ENCODE data around the gene ELAVL4.

Gene ELAVL4

DNA sequence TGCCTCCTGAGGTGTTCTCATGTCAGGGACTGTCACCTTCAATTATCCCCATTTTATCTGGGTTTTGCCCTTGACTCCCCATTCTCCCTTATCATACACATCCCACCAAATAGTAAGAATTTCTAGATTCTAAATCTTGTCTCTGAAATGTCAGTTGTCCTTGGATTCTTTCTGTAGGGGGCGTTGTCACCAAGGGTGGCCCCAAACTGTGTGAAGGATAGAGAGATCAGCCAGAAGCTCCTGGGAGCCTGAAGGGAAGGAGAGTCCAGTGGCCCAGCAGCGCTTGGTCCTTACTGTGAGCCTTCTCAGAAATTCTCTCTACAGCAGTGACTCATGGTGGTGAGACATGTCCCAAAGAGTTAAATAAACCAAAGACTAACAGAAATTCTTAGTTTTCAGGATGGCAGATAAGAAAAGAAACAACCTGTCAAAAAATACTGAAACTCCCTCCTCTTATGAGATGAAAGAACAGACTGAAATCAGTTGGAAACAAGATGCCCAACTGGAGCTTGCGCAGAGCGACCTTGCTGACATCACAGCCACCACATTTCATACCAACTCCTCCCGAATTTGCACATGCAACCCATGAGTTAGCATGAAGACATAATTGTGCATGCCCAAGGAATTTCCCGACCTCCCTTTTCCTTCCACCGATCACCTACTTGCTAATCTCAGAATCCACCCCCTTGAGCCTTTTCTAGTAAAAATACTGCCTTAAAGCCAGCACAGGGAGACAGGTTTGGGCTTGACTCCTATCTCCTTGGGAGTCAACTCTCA lies 109.8 kb downstream of the ELAVL4 start:
- in situ Hi-C loops (cut with MboI; ENCODE audit: low sequenced_read_pairs, unreplicated experiment) = no loop called here
- no peak for TF ChIP-seq CTCF (IDR thresholded peaks at IDR 0.05; ENCODE audit: borderline replicate concordance, control extremely low read depth, extremely low read depth, insufficient read depth, missing control alignments)
- DNase-seq (ENCODE audit: low spot score) = no peak

GRCh38 chr1:50228871-50229384 lies 120.2 kb downstream of the ELAVL4 start:
- no peak for TF ChIP-seq CTCF (IDR thresholded peaks at IDR 0.05; ENCODE audit: borderline replicate concordance, control extremely low read depth, extremely low read depth, insufficient read depth, missing control alignments)
- in situ Hi-C loops (cut with MboI; ENCODE audit: low sequenced_read_pairs, unreplicated experiment) = no loop called here
- no peak for DNase-seq (ENCODE audit: low spot score)

DNA sequence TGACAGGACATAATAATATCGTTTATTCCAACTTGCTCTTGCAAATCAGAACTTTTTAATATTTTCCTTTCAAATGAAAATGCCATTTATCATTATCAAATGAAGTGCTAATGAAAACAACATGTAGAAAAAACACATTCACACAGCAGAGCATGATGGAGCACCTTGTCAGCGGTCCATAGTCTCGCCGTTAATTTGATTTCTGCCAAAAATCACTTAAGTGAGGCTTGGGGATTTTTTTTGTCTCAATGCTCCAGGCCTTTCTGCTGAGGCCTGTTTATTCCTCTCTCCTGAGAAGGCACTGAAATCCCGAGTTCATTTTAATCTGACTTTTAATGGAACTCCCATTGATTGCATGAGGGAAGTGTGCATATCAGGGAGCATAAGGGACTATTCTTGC lies 122.5 kb downstream of the ELAVL4 start:
- in situ Hi-C loops (cut with MboI; ENCODE audit: low sequenced_read_pairs, unreplicated experiment) = no loop called here
- DNase-seq (ENCODE audit: low spot score) = no peak
- TF ChIP-seq CTCF (IDR thresholded peaks at IDR 0.05; ENCODE audit: borderline replicate concordance, control extremely low read depth, extremely low read depth, insufficient read depth, missing control alignments) = no peak

DNA sequence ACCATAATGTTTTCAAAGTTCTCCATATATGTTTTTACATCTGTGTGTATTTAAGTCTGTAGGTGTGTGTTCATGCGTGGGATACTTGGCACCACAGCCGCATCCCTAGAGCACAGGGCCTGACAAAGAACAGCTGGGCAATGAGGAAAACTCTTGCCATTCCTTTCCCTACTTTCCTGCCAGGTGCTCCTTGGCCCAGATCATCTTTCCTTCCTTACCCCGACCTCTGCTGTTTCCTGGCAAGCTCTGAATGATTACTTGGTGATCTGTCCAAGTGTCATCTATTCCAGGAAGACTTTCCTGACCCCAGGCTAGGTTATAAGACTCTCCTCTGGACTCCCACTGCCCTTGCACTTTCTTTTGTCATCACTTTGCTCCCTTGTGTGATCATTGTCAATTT lies 123.6 kb downstream of the ELAVL4 start:
- no peak for TF ChIP-seq CTCF (IDR thresholded peaks at IDR 0.05; ENCODE audit: borderline replicate concordance, control extremely low read depth, extremely low read depth, insufficient read depth, missing control alignments)
- in situ Hi-C loops (cut with MboI; ENCODE audit: low sequenced_read_pairs, unreplicated experiment) = no loop called here
- no peak for DNase-seq (ENCODE audit: low spot score)

DNA sequence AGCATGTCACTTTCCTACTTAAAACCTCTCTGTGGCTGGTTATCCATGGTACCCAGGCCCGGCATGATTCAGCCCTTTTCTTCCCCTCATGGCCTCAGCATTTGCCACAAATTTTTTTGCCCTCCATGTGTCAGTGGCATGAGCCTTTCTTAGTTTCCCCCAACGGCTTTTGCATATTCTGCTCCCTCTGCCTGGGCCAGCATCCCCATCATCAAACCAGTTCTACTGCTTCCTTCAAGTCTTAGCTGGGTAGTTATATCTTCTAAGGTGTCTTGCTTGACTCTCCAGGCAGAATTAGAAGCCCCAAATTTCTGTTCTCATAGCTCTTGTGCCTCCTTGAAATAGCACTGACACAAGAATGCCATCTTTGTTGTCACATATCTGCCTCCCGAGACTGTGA lies 127.9 kb downstream of the ELAVL4 start:
- no peak for DNase-seq (ENCODE audit: low spot score)
- in situ Hi-C loops (cut with MboI; ENCODE audit: low sequenced_read_pairs, unreplicated experiment) = no loop called here
- TF ChIP-seq CTCF (IDR thresholded peaks at IDR 0.05; ENCODE audit: borderline replicate concordance, control extremely low read depth, extremely low read depth, insufficient read depth, missing control alignments) = no peak

GRCh38 chr1:50237056-50237455 lies 128.3 kb downstream of the ELAVL4 start:
- no peak for DNase-seq (ENCODE audit: low spot score)
- in situ Hi-C loops (cut with MboI; ENCODE audit: low sequenced_read_pairs, unreplicated experiment) = no loop called here
- TF ChIP-seq CTCF (IDR thresholded peaks at IDR 0.05; ENCODE audit: borderline replicate concordance, control extremely low read depth, extremely low read depth, insufficient read depth, missing control alignments) = no peak

All from GM13976 (cell line).